Neuron (in vitro differentiated cells): ENCODE data around the gene GDAP2.

ENCODE experiments used
- H2AFZ ChIP-seq: one replicate; pipeline ENCODE4 v1.6.1; 2013; ENCODE audit warnings: low read depth, mild to moderate bottlenecking, inconsistent platforms, low read length, moderate library complexity
- H3K27me3 ChIP-seq: one replicate; pipeline ENCODE4 v1.6.1; 2013; ENCODE audit warnings: low read length; ENCODE audit not compliant: insufficient read depth
- H3K36me3 ChIP-seq: one replicate; pipeline ENCODE4 v1.6.1; 2013; ENCODE audit warnings: low read length; ENCODE audit not compliant: insufficient read depth
- H3K4me1 ChIP-seq: one replicate; pipeline ENCODE4 v1.6.1; 2013; ENCODE audit warnings: low read length; ENCODE audit not compliant: insufficient read depth
- H3K4me3 ChIP-seq: 2 replicates; pipeline ENCODE4 v1.5.1; 2013; ENCODE audit warnings: mild to moderate bottlenecking, low read length, moderate library complexity
- H3K9me3 ChIP-seq: one replicate; pipeline ENCODE4 v1.6.1; 2013; ENCODE audit warnings: low read length

Gene GDAP2

GRCh38 chr1:117894078-117894477, 35.3 kb downstream of the GDAP2 start:
- Histone ChIP-seq H2AFZ (no peak overlapping the region), H3K4me1 (no peaks in the 10 kb centered on the region), H3K4me3 (no peak overlapping the region), H3K36me3 (peaks cover 28% of the 10 kb centered on the region), H3K9me3 (no peaks in the 10 kb centered on the region), H3K27me3 (no peaks in the 10 kb centered on the region)

- no peaks in the 10 kb centered on the region for H3K4me1 ChIP-seq
- no peaks in the 10 kb centered on the region for H3K27me3 ChIP-seq
- H3K36me3 ChIP-seq = peaks cover 30% of the 10 kb centered on the region
- no peaks in the 10 kb centered on the region for H3K9me3 ChIP-seq
- no peak overlapping the region for H3K4me3 ChIP-seq
- no peak overlapping the region for H2AFZ ChIP-seq
Measured at GRCh38 chr1:117892512-117892911, 36.9 kb downstream of the GDAP2 start.

DNA sequence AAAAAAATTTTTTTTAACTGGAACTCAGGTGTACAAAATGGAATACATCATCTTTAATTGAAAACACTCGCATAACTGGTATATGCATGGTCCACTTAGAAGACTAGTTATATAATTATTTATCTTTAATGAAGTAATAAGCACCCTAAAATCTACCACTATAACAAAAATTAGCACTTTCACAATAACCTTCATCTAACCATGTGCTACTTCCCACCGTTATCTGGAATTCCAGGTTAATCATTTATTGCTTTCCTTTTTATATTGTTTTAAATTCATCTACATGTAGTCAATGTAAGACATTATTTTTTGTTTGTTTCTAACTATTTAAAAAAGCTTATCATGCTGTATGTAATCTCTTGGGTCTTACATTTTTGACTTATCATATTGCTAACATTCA, 39.0 kb downstream of the GDAP2 start:
- H3K9me3 ChIP-seq = no peaks in the 10 kb centered on the region
- H3K36me3 ChIP-seq = peaks cover 18% of the 10 kb centered on the region
- no peak overlapping the region for H3K4me3 ChIP-seq
- no peaks in the 10 kb centered on the region for H3K4me1 ChIP-seq
- no peaks in the 10 kb centered on the region for H3K27me3 ChIP-seq
- no peak overlapping the region for H2AFZ ChIP-seq

- Histone ChIP-seq H2AFZ (no peak overlapping the region), H3K4me1 (no peaks in the 10 kb centered on the region), H3K36me3 (peaks cover 24% of the 10 kb centered on the region), H3K27me3 (no peaks in the 10 kb centered on the region), H3K9me3 (no peaks in the 10 kb centered on the region), H3K4me3 (no peak overlapping the region)
Measured at GRCh38 chr1:117886101-117886795, 43.2 kb downstream of the GDAP2 start.

DNA sequence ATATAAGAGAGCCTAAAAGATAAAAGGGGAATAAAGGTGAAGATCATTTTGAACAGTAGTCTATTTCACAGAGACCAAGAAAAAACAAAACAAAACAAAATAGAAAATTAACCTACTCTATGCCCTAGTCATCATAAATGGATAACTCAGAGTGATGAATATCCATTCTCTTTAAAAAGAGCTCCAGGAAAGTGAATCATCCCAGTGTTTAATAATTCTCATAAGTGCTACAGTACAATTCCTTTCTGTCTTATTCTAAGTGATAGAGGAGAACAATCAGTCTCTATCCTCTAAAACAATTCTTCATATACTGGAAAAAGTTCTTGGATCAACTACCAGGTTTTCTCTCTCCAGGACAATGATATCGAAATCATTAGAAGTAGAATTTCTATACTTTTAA, 45.8 kb downstream of the GDAP2 start:
- Histone ChIP-seq H2AFZ (no peak overlapping the region), H3K9me3 (no peaks in the 10 kb centered on the region), H3K4me1 (no peaks in the 10 kb centered on the region), H3K36me3 (peaks cover 35% of the 10 kb centered on the region), H3K4me3 (no peak overlapping the region), H3K27me3 (no peaks in the 10 kb centered on the region)

- Histone ChIP-seq H3K9me3 (peaks cover 6% of the 10 kb centered on the region), H3K36me3 (peaks cover 62% of the 10 kb centered on the region), H3K4me1 (no peaks in the 10 kb centered on the region), H3K4me3 (no peak overlapping the region), H3K27me3 (no peaks in the 10 kb centered on the region), H2AFZ (no peak overlapping the region)
Measured at GRCh38 chr1:117879284-117879683, 50.1 kb downstream of the GDAP2 start.

DNA sequence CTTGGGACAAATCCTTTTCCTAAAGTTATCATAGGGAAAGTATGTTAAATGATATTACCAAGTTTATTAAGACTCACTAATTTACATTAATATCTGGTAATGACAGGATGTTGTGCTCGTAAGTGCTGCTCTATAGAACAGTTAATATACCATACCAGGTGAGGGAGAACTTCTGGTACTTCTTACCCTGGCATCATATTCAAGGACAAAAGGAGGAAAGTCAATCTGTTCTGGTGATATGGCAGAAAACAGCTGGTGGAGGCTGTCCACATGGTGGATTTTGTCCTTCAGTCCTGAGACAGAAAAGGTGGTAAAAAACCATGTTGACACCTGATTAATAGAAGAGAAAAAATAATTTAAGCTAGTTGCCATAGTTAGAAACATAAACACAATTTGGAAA, 51.6 kb downstream of the GDAP2 start:
- H3K9me3 ChIP-seq = peaks cover 18% of the 10 kb centered on the region
- H3K27me3 ChIP-seq = no peaks in the 10 kb centered on the region
- no peak overlapping the region for H3K4me3 ChIP-seq
- H2AFZ ChIP-seq = no peak overlapping the region
- H3K36me3 ChIP-seq = peaks cover 68% of the 10 kb centered on the region
- H3K4me1 ChIP-seq = no peaks in the 10 kb centered on the region

DNA sequence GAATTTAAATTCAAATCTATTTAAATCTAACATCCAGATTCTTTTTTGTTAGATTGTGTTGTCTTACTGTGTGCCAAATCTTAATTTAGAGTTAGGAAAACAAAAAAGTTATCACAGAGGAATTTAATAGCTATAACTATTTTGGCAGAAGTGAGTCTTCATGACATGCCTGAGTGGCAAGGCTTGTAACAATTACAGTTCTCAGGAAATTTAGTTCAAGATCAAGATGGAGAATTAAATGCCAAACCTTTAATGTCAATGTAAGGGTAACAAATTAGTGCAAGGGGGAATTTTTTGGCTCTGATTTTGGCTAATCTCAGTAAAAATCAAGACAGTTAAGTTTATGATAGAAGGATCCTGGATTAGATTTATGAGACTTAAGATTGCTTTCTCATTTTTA, 58.4 kb downstream of the GDAP2 start:
- Histone ChIP-seq H2AFZ (no peak overlapping the region), H3K4me1 (no peaks in the 10 kb centered on the region), H3K4me3 (no peak overlapping the region), H3K27me3 (no peaks in the 10 kb centered on the region), H3K9me3 (peaks cover 21% of the 10 kb centered on the region), H3K36me3 (peaks cover 70% of the 10 kb centered on the region)

DNA sequence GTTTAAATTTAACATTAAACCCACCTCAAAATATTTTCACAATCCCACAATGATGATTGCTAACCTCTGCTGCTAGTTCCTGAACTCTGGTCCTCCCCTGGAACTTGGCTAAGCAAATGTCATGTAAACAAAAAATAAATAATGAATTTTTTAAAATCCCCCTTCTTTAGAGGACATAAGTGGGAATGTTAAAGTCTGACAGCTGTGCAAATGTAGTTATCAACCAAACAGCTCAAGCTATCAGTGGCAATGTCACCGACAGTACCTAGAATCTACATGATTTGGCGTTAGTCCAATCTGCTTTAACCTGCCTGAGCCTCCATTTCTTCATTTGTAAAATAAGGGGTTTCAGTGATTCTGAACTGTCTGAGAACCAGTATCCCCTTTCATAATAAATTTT, 67.7 kb downstream of the GDAP2 start:
- Histone ChIP-seq H3K4me1 (no peaks in the 10 kb centered on the region), H2AFZ (no peak overlapping the region), H3K4me3 (no peak overlapping the region), H3K9me3 (peaks cover 6% of the 10 kb centered on the region), H3K36me3 (peaks cover 29% of the 10 kb centered on the region), H3K27me3 (no peaks in the 10 kb centered on the region)

- no peaks in the 10 kb centered on the region for H3K4me1 ChIP-seq
- H2AFZ ChIP-seq = no peak overlapping the region
- no peaks in the 10 kb centered on the region for H3K27me3 ChIP-seq
- peaks cover 23% of the 10 kb centered on the region for H3K36me3 ChIP-seq
- no peak overlapping the region for H3K4me3 ChIP-seq
- peaks cover 4% of the 10 kb centered on the region for H3K9me3 ChIP-seq
Measured at GRCh38 chr1:117860896-117861610, 68.4 kb downstream of the GDAP2 start.

DNA sequence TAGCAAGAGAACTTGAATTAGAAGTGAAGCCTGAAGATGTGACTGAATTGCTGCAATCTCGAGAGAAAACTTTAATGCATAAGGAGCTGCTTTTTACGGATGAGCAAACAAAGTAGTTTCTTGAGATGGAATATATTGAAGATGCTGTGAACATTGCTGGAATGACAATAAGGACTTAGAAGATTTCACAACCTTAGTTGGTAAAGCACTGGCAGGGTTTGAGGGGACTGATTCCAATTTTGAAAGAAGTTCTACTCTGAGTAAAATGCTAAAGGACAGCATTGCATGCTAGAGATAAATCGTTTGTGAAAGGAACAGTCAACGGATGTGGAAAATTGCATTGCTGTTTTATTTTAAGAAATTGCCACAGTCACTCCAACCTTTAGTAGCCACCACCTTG, 69.5 kb downstream of the GDAP2 start:
- H3K4me1 ChIP-seq = no peaks in the 10 kb centered on the region
- no peaks in the 10 kb centered on the region for H3K27me3 ChIP-seq
- no peaks in the 10 kb centered on the region for H3K9me3 ChIP-seq
- H3K36me3 ChIP-seq = peaks cover 17% of the 10 kb centered on the region
- no peak overlapping the region for H2AFZ ChIP-seq
- no peak overlapping the region for H3K4me3 ChIP-seq

DNA sequence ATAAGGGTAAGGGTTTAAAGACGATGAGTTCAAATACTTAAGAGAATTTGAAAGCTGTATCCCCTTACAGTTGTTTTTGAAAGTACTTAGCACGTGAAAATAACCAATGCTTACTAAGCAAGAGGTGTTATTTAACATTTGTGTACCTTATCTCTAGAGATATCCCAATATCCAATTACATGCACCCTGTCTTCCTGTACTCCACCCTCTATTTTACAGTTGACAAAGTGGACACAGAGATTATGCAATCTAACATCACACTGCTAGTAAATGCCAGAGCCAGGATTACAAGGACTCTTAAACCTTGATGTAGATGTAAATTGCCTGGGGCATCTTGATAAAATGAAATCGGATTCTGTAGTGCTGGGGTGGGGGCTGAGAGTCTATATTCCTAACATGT, 72.0 kb downstream of the GDAP2 start:
- H3K4me1 ChIP-seq = no peaks in the 10 kb centered on the region
- no peaks in the 10 kb centered on the region for H3K27me3 ChIP-seq
- H3K36me3 ChIP-seq = peaks cover 10% of the 10 kb centered on the region
- no peak overlapping the region for H2AFZ ChIP-seq
- no peaks in the 10 kb centered on the region for H3K9me3 ChIP-seq
- no peak overlapping the region for H3K4me3 ChIP-seq

- no peak overlapping the region for H2AFZ ChIP-seq
- H3K4me3 ChIP-seq = no peak overlapping the region
- no peaks in the 10 kb centered on the region for H3K36me3 ChIP-seq
- H3K4me1 ChIP-seq = peaks cover 7% of the 10 kb centered on the region
- no peaks in the 10 kb centered on the region for H3K27me3 ChIP-seq
- H3K9me3 ChIP-seq = no peaks in the 10 kb centered on the region
Measured at GRCh38 chr1:117852853-117853553, 76.4 kb downstream of the GDAP2 start.
